Cardiac muscle cell (in vitro differentiated cells and primary cell): Measurements from ENCODE around the gene MYL6B. TPM values are rescaled to one million over a fixed set of nuclear protein-coding genes. Genes with fewer than 3 reads are reported as not detected.
"Not testable (repeated sequence)": the region's sequence is repeated elsewhere in the genome, so short reads cannot be mapped to it uniquely, and the experiment has no call there.

ENCODE experiments used
- DNase-seq, 2 donors: peaks; one replicate each; pipeline versions ENCODE4 v3.0.0 to v3.0.0-alpha.2; 2010 to 2017; ENCODE audit warnings: low read depth in 1 of 2, low spot score in 1 of 2
- H3K27ac ChIP-seq: fragments of 200-600 bp; sonication (generic); 2 replicates; pipeline ENCODE4 v1.5.1; 2016
- H3K27me3 ChIP-seq: fragments of 200-600 bp; sonication (generic); 2 replicates; pipeline ENCODE4 v1.6.0; 2016; ENCODE audit warnings: control low read depth
- H3K36me3 ChIP-seq: fragments of 200-600 bp; sonication (generic); 2 replicates; pipeline ENCODE4 v1.5.1; 2016; ENCODE audit warnings: control low read depth
- H3K4me1 ChIP-seq: fragments of 200-600 bp; sonication (generic); 2 replicates; pipeline ENCODE4 v1.8.1; 2017; ENCODE audit warnings: low read depth, mild to moderate bottlenecking, mixed run types
- H3K4me3 ChIP-seq: fragments of 200-600 bp; sonication (generic); 2 replicates; pipeline ENCODE4 v1.5.1; 2016; ENCODE audit warnings: mild to moderate bottlenecking
- H3K9me3 ChIP-seq: fragments of 200-600 bp; sonication (generic); 2 replicates; pipeline ENCODE4 v1.5.1; 2017; ENCODE audit warnings: low read depth, mild to moderate bottlenecking, control low read depth
- CTCF ChIP-seq: IDR thresholded peaks from 2 replicates; pipeline ENCODE4 v1.5.1; 2012; ENCODE audit warnings: low read depth, mild to moderate bottlenecking, low read length
- polyA plus RNA-seq: library from polyadenylated mRNA; unstranded; fragments of >200 nt; fragmentation: Nextera tagmentation; extraction: Ambion mirVana; gene quantifications from 2 replicates; pipeline ENCODE4 v1.2.1, GENCODE V29; 2016
- total RNA-seq: library from RNA; depleted of rRNA; stranded (reverse); fragments of >200 nt; gene quantifications from 2 replicates; pipeline ENCODE4 v1.2.3, GENCODE V29; 2016

The MYL6B gene
- total and polyA plus RNA-seq, 2 experiments from 2014 or later: 142 to 293 TPM

DNA sequence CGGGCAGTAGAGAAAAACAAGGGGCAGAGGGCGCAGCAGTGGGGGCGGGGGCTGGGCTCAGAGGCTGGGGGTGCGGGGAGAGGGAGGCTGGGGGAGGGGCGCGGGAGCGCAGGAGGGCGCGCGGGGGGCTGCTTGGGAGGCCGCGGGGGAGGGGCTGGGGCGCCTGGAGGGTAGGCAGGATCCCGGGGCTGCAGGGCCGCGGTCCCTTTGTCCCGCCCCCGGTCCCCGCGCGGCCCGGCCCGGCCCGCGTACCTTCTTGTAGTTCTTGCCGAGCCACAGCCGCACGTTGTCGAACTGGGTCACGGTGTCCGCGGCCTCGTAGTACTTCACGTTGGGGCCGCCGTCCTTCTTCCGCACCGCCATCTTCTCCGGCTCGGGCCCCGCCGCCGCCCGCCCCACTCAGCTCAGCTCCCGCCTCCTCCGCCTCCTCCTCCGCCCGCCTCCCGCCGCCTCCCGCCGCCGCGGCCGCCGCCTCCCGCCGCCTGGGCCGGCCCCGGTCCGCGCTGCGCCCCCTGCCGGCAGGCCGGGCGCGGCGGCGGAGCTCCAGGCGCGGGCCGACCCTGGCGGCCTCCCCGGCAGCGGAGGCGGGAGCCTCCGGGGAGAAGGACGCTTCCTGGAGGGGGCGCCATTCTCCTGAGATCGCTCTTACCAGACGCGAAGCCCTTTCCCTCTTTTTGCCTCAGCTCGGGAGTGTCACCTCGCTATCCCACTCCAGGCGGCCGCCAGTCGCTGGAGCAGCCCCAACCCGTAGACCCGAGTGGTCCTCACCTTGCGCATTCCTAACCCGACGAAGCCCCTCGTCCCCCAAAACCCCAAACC is 36.9 kb downstream of the MYL6B start, which contains the start of gene SMARCC2:
Gene SMARCC2 (minus strand): TSS at position 385 of the 819 bp plus-strand sequence. CDS start 22 bp downstream, at position 363.
- H3K27me3 ChIP-seq: no peaks in the 10 kb centered on the region
- peak; percentile 58 for TF ChIP-seq CTCF
- peak within 1 kb of the TSS; percentile 100 for H3K4me3 ChIP-seq
- peak within 1 kb of the TSS; percentile 81 for H3K27ac ChIP-seq
- peak; percentile 90 to 93 for DNase-seq
- H3K9me3 ChIP-seq: no peaks in the 10 kb centered on the region
- H3K4me1 ChIP-seq: peaks cover 9% of the 10 kb centered on the region
- H3K36me3 ChIP-seq: peaks cover 15% of the 10 kb centered on the region

DNA sequence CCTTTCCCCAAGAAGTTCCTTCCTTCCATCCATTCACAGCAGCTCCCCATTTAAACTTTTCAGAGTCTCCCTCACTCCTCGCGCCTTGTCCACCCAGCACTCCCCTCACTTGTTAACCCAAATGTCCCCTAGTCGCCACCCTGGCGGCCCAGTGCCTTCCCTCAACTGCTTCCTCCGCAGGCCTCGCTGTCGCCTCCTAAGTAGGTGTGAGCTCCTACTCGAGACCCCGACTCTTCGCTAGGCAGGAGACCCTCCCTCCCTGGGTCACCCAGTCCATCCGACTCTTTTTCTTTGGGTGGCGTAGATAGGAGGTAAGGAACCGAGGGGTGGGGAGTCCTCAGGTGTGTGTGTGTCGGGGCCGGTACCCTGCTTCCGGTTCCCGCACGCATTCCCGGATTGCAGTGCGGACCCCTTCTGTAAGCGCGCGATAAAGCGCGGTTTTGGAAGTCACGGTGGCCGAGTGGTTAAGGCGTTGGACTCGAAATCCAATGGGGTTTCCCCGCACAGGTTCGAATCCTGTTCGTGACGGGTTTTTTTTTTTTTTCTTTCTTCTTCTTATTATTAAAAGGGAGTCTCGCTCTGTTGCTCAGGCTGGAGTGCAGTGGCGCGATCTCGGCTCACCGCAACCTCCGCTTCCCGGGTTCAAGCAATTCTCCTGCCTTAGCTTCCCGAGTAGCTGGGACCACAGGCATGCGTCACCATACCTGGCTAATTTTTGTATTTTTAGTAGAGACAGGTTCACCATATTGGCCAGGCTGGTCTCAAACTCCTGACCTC is 37.7 kb downstream of the MYL6B start:
- peak; percentile 81 for DNase-seq
- TF ChIP-seq CTCF: no peak

DNA sequence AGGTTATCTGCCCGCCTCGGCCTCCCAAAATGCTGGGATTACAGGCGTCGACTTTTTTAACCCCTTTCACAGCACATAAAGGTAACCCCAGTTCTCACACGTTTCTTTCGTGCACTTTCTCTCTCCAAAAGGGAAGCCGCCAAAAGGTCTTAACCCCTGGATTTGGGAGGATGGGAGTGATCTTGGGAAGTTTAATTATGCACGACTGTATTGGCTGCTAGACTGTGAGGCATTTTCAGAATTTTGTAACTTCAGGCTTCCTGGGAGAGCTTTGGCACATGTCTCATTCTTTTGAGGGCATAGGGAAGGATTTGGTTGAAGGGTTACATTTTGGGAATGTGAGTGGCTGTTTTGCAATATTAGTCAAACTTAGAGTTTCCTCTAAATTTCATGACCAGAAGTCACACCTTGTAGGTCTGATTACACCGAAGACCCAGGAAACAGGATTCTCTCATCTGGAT is 38.3 kb downstream of the MYL6B start:
- peak overlapping the region; percentile 100 for H3K4me3 ChIP-seq
- no peaks in the 10 kb centered on the region for H3K27me3 ChIP-seq
- H3K27ac ChIP-seq: peak overlapping the region; percentile 46
- peaks cover 9% of the 10 kb centered on the region for H3K4me1 ChIP-seq
- H3K36me3 ChIP-seq: peaks cover 6% of the 10 kb centered on the region
- H3K9me3 ChIP-seq: no peaks in the 10 kb centered on the region
- TF ChIP-seq CTCF: no peak
- peak in 1 of 2 donors; percentile 51 for DNase-seq

More for the DNA sequence above, 37.7 kb downstream of the MYL6B start:
- Histone ChIP-seq H3K4me1 (peaks cover 9% of the 10 kb centered on the region), H3K4me3 (peak overlapping the region; percentile 100), H3K36me3 (peaks cover 7% of the 10 kb centered on the region), H3K27me3 (no peaks in the 10 kb centered on the region), H3K27ac (peak overlapping the region; percentile 73), H3K9me3 (no peaks in the 10 kb centered on the region)

DNA sequence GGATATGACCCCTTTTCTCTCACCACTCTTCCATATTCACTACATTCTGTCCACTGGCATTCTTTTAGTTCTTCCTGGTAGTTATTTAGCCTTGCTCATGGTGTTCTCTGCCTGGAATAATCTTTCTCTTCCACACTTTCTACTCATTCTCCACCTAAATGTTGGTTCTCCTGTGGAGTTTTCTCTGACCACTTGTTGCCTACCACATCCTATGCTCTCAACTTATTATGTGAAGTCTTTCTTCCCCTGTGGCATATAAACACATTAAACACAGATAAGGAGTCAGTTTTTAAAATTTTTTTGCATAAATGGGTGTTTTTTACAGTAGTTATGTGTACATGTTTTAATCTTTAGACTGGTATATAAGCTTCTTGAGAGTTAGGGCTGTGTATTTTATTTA is 40.2 kb downstream of the MYL6B start:
- H3K27ac ChIP-seq: no peak overlapping the region
- H3K36me3 ChIP-seq: no peaks in the 10 kb centered on the region
- no peaks in the 10 kb centered on the region for H3K9me3 ChIP-seq
- H3K4me1 ChIP-seq: peaks cover 13% of the 10 kb centered on the region
- no peak for DNase-seq
- TF ChIP-seq CTCF: no peak
- H3K4me3 ChIP-seq: no peak overlapping the region
- H3K27me3 ChIP-seq: no peaks in the 10 kb centered on the region

DNA sequence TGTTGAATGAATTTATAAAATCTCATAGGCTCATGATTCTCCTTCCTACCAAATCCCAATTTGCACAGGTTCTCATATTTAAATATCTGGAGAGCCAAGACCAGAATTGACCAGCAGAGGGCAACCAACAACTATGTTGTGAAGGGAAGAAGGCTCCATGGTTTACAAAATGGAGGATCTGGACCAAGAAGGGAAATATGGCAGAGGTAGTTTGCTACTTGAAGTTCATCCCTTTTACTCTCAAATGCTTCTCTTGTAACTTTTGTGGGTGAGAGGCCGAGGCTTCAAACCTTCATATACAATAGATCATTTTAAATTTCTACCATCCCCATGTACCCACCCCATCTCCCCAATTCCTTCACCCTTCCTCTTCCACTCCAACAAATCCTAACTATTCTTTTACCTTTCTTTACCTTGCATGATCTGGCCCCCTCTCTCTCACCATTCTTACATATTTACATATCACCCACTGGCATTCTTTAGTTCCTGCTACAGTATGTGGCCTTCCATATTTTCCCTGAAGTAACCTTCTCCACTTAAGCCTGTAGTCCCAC is 40.7 kb downstream of the MYL6B start:
- DNase-seq: peak; percentile 90 to 92
- Histone ChIP-seq H3K36me3 (no peaks in the 10 kb centered on the region), H3K27me3 (no peaks in the 10 kb centered on the region), H3K9me3 (no peaks in the 10 kb centered on the region), H3K4me1 (peaks cover 8% of the 10 kb centered on the region), H3K4me3 (no peak overlapping the region), H3K27ac (peak overlapping the region; percentile 25)
- peak; percentile 73 for TF ChIP-seq CTCF

DNA sequence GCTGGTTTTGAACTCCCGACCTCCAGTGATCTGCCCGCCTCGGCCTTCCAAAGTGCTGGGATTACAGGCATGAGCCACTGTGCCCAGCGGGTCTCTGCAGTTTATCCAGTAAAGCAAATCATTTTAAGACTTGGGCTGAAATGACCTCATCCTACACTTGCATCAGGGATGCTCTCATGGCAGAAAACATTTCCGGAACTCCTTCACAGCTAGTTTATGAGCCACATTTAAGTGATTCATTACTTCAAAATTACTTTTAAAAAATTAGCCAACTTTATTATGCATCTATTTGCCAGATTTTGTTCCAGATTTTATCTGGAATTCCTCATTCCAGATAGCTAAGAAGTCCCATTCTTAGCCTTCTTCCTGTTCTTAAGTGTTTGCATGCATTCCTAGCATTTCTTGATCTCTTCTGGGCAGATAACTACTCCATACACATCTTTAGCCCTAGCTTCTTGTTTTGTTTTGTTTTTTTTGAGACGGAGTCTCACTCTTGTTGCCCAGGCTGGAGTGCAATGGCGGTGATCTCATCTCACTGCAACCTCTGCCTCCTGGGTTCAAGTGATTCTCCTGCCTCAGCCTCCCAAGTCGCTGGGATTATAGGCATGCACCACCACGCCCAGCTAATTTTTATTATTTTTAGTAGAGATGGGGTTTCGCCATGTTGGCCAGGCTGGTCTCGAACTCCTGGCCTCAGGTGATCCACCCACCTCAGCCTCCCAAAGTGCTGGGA is 44.6 kb downstream of the MYL6B start:
- not testable (repeated sequence) for H3K4me3 ChIP-seq, H3K4me1 ChIP-seq, H3K27me3 ChIP-seq, H3K9me3 ChIP-seq, H3K36me3 ChIP-seq
- H3K27ac ChIP-seq: peak overlapping the region; percentile 73
- DNase-seq: peak in 1 of 2 donors; percentile 94
